Ureter (tissue), 1 donor: ENCODE results near the gene VIT. TPM values are rescaled to one million over a fixed set of nuclear protein-coding genes. Genes with fewer than 3 reads are reported as not detected.
"Not testable (repeated sequence)": the region's sequence is repeated elsewhere in the genome, so short reads cannot be mapped to it uniquely, and the experiment has no call there.

ENCODE experiments used
- DNase-seq: peaks from one replicate; pipeline ENCODE4 v3.0.0-alpha.2; 2020; ENCODE audit warnings: low spot score
- total RNA-seq: library from RNA; stranded (reverse); gene quantifications from one replicate; pipeline ENCODE4 v1.2.4, GENCODE V29; 2023
- donor health status: DM: yes; HTN: yes; CAD: no.

The VIT gene
- total RNA-seq, 1 donor from 2014 or later, result 7.4 TPM

DNA sequence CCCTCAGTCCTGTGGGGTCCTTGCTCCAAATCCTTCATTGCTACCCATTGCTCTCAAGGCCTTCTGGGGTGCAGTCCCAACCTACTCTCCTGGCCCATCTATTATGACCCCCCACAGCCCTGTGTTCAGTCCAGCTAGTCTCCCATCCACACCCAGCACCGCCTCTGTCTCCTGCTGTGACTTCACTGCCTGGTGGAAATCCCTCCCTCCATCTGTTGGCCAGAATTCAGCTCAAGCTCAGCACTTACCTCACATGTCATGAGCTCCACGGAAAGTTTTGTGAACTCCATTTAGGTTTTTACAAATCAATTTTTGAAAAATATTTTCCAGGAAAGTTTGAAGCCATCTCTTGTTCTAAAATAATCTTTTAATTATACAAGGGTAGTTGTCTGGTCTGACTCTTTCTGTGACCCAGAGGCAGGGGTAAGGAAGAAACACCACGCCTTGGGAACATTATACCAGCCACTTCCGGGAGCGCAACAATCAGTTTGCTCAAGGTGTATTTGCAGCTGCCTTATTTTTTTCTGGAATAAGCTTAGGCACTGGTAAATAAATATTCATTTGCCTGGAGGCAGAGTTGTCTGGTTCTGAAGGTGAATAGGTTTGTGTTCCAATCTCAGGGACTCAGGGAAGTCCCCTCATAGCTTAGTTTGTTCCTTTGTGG is 110.8 kb downstream of the VIT start:
- no peak for DNase-seq

DNA sequence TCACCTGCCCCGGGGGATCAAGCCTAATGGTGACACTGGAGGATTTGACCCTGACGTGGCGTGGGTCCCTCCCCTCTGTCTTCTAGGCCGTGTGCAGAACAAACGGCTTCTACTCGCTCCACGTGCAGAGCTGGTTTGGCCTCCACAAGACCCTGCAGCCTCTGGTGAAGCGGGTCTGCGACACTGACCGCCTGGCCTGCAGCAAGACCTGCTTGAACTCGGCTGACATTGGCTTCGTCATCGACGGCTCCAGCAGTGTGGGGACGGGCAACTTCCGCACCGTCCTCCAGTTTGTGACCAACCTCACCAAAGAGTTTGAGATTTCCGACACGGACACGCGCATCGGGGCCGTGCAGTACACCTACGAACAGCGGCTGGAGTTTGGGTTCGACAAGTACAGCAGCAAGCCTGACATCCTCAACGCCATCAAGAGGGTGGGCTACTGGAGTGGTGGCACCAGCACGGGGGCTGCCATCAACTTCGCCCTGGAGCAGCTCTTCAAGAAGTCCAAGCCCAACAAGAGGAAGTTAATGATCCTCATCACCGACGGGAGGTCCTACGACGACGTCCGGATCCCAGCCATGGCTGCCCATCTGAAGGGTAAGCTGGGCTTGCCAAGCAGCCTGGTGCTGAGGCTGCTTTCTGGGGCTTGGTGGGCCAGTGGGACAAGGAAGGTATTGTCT is 112.0 kb downstream of the VIT start:
- no peak for DNase-seq

DNA sequence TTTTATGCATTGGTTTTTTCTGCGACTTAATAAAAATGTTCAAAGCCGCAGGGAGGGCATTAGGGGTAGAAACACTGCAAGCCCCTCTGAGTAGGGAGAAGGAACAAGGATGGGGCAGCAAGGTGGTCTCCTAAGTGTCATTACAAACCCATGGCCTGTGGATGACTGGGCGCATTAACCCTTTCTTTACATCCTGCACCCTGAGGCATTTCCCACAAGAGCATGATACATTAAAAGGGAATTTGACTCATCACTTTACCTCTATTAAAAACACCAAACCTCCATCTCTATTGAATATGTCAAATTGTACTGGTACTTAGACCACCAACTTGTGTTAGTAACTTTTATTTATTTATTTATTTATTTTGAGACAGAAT is 112.5 kb downstream of the VIT start:
- DNase-seq, result no peak

DNA sequence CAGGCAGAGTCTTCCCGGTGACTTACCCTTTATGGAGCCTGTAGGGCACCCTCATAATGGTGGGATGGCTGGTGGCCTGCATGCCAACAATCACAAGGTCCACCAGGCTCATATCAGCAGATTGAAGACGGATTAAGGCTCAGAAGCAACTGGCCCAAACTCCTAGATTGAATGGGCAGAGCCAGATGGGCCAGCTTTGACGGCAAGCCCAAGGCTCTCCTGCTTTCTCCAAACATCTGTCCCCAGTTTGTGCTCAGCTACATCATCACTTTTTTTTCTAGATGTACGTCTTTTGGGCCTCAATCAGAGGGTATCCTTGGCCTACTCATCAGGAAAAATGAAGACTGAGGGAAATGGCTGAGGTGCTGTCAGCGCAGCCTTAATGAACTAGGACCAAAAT is 114.6 kb downstream of the VIT start:
- no peak for DNase-seq

DNA sequence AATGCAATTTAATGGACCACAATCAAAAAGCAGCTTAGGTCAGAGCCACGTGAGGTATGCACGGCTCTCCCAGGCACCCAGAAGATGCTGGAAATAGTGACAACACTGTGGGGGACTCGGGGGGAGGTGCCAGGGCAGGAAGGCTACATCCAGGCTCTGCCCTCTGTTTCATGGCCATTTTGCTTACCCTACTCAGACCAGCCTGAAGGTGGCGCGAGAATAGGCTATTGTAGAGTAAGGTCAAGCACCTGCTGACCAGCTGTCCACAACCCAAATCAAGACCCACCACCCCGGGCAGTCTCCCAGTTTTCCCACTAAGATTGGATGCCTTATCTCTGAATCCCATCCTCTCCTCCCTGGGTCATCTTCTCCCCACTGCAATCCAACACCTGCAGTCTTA is 115.7 kb downstream of the VIT start:
- DNase-seq, result no peak

DNA sequence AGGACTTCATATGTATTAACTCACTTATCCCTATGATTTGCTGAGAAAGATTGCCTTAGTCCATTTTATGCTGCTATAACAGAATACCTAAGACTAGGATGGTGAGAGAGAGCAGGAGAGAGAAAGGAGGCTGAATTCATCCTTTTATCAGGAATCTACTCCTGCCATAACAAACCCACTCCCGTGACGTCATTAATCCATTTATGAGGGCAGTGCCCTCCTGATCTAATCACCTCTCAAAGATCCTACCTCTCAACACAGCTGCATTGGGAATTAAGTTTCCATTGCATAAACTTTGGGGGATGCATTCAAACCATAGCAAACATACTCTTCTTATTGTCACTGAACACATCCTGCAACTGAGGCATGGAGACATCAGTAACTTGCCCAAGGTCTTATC is 122.0 kb downstream of the VIT start:
- DNase-seq, result no peak

DNA sequence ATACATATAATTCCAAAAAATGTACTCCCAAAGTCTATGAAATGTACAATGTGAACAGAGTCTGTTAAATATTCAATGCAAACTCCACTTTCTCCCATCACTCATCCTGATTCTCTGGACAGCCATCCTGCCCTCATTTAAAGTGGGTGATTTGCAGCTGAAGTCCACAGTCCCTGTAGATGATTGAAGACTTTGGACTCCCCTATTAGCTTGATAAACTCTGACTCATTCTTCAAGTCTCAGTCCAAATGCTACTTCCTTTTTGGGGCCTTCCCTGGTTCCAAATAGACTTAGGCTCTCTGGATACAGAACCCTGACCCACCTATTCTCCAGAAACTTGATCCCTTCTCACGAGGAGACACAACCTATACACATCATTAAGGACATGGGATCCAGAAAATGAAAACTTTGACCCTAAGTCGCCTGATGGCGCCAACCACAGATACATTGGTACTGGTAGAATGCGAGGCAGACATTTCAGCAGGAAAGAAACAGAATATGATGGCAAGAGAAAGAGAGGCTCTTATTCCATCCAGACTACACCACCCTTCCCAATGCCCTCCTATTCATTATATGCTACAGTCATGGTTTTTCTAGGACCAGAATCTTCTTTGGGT is 122.7 kb downstream of the VIT start:
- DNase-seq, result no peak

DNA sequence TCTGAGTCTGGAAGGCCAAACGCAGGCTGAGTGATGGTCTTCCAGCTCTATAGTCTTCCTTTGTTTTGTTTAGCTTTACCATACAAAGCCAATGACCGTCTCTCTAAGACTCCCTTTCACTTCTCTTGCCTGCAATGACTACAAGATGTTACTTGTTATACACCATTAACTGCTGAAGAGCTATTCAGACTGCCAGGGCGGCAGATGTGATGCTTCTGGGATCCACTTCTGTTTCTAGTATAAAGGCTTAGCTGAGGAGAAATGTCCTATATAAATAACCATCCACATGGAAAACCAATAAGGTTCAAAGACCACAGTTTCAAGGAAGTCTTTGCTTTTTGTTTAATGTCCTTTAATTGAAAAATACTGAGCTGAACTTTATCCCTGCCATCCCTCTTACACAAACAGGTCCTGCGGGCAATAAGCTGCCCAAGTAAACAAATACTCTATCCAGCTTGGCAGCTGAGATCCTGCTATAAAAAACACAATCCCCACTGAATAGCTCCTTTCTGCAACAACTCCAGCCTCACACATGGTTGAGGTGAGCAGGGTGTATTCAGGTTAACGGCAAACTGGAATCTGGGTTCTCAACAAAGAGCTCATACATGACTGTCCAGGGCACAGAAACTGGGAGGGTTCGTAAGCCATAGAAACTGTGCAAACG is 124.6 kb downstream of the VIT start:
- no peak for DNase-seq

DNA sequence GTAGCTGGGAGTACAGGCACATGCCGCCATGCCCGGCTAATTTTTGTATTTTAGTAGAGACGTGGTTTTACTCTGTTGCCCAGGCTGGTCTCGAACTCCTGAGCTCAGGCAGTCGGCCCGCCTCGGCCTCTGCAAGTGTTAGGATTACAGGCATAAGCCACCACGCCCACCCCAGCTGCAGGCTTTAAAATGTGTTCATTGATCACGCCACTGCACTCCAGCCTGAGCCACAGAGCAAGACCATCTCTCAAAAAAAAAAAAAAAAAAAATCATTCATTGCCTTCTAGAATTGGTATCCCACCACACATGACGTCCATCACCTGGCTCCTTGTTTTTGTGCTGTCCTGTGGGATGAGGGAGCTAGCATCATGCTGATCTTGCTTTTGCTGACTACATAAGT is 127.4 kb downstream of the VIT start:
- DNase-seq, result no peak

DNA sequence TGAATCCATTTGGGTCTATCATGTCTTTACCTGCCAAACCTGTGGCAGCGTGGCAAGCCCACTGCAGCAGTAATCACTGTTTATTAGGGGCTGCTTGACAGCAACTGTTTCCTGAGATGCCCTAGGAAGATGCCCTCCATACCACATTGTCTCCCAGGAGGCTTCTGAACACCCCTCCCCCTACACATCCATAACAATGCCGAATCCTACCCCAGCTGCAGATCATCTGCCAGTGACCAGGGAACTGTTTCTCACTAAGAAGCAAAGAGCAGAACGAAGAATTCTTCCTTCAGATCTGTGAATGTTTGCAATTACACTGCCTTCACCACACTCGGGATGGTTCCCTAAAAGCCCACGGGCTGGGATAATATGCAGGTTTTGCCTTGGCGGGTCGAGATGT is 127.8 kb downstream of the VIT start:
- no peak for DNase-seq

DNA sequence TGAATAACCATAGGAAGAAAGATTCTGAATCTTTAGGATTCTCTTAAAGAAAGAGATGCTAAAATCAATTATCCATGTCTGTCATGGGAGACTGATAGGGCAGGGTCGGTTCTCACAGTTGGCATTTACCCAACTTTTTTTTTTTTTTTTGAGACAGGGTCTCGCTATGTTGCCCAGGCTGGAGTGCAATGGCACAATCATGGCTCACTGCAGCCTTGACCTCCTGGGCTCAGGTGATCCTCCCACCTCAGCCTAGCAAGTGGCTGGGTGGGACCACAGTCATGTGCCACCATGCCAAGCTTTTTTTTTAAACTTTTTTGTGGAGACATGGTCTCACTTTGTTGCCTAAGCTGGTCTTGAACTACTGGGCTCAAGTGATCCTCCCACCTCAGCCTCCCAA is 128.2 kb downstream of the VIT start:
- DNase-seq, result not testable (repeated sequence)

DNA sequence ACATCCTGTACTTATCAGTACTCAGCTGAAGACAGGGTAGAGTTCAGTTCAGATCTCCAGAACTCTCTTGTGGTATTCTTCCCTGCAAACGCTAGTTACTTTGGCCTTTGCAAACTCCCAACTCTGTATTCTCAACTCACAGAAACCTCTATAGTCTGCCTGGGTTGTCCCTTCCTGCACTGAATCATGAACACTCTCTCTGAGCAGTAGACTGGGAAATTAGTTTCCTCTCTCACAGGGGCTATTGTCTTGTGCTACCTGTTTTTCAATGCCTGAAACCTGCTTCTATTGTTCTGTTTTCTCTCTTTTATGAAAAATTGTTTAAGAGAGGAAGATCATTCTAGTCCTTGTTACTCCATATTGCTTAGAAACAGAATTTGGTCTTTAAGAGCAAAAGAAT is 134.7 kb downstream of the VIT start:
- DNase-seq, result no peak

DNA sequence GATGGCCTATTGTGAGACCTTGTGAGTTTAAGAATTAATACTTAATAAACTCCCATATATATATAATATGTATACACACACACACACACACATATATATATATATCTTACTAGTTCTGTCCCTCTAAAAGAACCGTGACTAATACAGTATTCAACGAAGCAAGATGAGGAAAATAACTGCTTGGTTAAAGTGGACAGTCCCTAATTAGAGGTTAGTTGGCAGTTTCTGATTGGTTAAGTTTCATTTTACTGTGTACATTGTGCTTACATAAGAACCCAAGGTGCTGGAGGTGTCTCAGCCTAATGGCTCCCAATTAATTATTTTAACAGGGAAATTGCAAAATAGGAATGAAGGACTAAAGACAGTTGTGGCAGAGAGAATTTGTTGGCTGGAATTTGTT is 137.7 kb downstream of the VIT start:
- DNase-seq, result no peak

DNA sequence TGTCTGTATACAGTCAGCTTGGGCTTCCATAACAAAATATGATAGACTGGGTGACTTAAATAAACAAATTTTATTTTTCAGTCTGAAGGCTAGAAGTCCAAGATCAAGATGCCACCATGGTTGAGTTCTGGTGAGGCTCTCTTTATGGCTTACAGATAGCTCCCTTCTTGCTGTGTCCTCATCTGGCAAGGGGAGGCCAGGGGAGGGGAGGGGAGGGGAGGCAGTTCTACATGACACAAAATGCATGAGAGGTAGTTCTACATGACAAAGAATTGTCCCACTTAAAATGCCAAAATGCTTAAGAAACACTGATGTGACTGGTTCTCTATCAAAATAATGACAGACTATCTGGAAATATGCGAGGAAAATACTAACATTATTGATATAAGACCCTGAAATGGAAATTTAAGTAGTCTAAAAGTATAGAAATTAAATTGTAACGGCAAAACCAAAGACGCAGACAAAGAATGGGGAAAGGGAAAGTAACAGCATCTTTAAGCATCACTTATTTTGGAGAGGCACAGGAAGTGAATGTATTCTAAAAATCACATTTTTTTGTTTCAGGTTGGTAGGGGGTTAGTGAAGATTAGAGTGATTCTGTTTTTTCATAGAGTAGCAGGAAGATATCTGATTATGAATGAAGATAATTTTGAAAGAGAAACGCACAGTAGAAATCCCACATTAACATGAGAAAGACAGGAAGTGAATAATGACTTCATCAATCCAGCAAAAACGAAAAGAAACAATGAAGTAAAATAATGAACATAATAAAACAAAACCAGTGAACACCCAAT is 138.4 kb downstream of the VIT start:
- no peak for DNase-seq

DNA sequence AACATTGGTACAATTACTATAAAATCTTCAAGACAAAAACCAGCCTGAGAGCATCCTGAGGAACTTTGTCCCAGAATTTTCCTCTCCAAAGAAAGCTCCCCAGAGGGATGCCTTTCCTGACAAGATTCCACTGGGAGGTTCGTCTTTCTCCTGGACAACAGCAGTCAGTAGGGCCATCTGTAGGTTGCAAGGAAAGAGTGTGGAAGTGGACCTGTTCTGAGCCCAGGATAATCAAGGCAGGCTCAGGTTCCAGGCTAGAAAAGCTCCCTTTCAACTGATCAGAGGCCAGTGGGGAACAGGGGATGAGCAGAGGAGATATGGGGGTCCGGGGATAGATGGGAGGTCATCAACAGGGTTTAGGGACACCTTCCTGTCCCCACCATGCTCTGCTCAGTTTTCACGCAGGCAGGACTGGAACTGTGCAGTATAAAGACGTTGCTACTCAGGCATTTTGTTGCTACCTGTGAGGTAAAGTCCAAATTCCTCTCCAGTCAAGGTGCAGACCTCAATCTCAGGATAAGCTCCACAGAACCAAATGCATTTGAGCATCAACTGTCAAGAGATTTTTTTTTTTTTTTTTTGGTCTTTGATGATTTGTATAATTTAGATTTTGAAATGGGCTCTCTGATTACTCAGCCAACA is 143.6 kb downstream of the VIT start:
- DNase-seq, result no peak

DNA sequence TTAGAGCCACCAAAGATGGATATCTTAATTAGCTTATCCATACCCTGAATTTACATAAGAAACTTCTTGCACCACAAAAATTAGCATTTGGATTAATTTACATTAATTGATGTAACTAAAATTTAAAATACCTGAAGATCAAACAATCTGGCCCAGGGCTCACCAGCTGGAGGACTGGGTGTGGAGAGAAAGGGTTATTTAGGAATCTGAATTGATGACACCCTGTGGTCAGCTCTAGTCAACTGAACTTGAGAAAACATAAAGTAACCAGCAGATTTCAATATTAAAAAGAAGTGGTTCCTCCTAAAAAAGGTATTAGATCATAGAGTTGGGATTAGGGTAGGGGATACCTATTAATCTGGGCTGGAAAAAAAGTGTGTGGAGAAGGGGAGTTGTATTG is 147.3 kb downstream of the VIT start:
- no peak for DNase-seq

DNA sequence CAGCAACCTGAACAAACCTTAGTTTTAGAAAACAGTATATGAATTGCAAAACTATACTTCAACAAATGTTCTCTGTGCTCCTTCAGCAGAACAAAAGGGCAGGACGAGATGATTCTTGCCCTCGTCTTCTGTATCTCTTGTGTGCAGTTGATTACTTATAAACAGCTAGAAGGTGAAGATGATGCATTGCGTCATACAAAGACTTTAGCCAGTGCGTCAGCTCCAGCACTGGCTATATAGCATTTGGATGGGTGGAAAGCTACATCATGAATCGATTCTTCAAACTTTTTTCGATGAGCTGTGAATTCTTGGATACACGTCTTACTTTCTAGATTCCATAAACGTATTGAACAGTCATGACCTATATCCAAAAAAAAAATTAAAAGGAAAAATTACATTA is 152.8 kb downstream of the VIT start:
- DNase-seq, result no peak

DNA sequence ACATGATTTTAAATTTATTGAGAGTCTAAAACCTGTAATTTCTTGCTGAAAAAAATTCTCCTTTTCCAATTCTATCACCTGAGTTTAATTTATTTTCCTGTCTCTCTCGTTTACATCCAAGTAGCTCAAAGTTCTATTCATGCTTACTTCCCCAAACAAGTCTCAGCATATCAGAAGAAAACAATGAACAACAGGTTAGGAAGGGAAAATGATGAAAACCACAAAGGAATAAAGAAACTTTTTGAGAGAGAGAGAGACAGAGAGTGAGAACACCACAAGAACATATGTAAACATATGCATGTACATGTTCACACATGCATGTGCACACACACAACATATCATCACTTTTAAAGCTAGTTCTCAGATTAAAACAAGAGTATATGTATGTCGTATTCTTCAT is 157.7 kb downstream of the VIT start:
- DNase-seq, result no peak

DNA sequence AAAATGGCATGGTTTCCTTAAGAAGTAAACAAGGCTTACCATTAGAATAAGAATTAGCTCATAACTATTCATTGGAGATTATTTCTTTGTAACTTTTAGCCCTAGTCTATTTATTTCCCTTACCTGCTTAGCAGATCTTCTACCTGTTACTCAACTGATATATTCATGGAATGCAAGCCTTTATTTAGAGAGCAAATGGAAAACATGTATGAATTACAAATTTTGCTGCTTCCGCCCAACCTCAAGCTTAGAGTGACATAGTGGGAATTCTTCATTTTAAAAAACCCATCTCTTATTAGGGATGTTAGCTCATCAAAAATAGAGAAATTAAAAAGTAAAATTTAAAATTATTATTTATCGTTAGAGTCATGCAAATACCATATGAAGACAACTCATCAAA is 158.9 kb downstream of the VIT start:
- DNase-seq, result no peak

DNA sequence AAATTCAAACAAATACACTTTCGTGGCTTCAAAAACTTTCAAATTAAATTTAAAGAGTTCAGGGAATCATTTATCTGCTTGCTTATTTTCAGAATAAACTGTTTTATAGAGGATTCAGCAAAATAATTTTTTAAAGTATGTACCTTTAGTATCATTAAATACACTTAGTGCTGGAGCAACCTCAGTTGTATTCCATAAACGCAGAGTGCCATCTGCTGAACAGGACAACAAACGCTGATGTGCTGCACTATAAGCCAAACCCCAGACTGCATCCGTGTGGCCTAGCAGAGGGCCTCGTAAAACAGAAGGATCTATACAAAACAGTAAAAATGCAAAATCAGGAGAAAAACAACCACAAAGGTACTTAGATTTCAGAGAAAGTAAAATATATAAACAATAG is 161.2 kb downstream of the VIT start:
- DNase-seq, result no peak

DNA sequence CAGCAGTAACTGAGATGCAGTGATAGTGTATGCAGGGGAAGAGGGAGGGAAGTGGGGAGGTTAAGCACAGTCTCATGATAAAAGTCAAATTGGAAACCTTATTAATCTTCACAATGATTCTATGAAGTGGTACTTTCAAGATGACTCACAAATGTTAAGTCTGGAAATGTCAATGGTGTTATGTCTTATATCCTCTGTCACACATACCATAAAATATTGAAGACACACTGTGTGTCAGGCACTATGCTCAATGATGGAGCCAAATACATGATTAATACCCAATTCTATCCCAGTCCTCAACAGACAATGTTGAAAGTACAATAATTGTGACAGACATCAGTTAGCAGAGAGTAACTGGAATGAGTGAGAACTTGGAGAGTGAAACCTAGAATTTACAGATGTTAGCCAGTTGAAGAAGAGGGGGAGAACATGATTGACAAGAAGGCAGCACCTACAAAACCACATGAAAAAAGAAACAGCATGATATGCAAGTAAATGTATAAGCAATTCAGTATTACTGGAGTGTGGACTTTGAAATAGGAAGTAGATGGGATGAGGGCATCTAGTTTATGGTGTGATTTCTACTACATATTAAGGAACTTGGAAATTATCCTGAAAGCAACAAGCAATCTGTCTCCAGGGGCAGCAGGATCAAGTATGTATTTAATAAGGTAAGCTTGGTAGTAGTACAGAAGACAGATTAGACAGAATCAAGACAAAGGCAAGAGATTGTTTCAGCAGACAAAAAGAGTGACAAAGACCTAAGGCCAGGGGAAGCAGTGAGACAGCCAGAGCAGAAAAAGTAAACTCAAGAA is 162.3 kb downstream of the VIT start:
- DNase-seq, result no peak
